Measurements from ENCODE around the gene APRT.

APRT gene

DNA sequence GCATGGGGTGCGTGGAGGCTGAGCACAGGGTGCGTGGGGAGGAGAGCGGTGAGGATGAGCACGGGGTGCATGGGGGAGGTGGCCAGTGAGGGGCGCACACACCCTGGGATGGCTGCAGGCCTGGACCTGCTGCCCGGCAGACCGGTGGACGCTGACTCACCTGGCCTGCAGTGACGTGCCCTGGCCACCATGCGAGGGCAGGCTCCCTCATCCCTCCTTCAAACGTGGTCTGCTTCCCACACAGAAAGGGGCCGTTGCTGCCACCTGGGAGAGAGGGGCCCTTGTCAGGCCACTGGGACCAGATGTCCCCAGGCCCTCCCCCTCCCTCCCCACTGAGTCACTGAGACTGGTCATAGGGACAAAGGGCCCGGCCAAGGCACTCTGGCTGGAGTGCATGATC lies 20.1 kb upstream of the APRT start:
- no peak for DNase-seq (ENCODE audit: low read depth in 1 of 2, low spot score in 1 of 2)
- H3K4me3 ChIP-seq (replicated peaks; ENCODE audit: insufficient read depth, low read length), result no peak overlapping the region
- TF ChIP-seq, protein P1, sequence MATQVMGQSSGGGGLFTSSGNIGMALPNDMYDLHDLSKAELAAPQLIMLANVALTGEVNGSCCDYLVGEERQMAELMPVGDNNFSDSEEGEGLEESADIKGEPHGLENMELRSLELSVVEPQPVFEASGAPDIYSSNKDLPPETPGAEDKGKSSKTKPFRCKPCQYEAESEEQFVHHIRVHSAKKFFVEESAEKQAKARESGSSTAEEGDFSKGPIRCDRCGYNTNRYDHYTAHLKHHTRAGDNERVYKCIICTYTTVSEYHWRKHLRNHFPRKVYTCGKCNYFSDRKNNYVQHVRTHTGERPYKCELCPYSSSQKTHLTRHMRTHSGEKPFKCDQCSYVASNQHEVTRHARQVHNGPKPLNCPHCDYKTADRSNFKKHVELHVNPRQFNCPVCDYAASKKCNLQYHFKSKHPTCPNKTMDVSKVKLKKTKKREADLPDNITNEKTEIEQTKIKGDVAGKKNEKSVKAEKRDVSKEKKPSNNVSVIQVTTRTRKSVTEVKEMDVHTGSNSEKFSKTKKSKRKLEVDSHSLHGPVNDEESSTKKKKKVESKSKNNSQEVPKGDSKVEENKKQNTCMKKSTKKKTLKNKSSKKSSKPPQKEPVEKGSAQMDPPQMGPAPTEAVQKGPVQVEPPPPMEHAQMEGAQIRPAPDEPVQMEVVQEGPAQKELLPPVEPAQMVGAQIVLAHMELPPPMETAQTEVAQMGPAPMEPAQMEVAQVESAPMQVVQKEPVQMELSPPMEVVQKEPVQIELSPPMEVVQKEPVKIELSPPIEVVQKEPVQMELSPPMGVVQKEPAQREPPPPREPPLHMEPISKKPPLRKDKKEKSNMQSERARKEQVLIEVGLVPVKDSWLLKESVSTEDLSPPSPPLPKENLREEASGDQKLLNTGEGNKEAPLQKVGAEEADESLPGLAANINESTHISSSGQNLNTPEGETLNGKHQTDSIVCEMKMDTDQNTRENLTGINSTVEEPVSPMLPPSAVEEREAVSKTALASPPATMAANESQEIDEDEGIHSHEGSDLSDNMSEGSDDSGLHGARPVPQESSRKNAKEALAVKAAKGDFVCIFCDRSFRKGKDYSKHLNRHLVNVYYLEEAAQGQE (IDR thresholded peaks at IDR 0.05; ENCODE audit: insufficient replicate concordance, low read depth), result no peak
- TF ChIP-seq GABPA (IDR thresholded peaks at IDR 0.05; ENCODE audit: low read depth) (no peak), SPI1 (IDR thresholded peaks at IDR 0.05; ENCODE audit: borderline replicate concordance, low read depth) (no peak), POLR2AphosphoS5 (IDR thresholded peaks at IDR 0.05; ENCODE audit: low read depth) (no peak)
- TF ChIP-seq, protein P2, sequence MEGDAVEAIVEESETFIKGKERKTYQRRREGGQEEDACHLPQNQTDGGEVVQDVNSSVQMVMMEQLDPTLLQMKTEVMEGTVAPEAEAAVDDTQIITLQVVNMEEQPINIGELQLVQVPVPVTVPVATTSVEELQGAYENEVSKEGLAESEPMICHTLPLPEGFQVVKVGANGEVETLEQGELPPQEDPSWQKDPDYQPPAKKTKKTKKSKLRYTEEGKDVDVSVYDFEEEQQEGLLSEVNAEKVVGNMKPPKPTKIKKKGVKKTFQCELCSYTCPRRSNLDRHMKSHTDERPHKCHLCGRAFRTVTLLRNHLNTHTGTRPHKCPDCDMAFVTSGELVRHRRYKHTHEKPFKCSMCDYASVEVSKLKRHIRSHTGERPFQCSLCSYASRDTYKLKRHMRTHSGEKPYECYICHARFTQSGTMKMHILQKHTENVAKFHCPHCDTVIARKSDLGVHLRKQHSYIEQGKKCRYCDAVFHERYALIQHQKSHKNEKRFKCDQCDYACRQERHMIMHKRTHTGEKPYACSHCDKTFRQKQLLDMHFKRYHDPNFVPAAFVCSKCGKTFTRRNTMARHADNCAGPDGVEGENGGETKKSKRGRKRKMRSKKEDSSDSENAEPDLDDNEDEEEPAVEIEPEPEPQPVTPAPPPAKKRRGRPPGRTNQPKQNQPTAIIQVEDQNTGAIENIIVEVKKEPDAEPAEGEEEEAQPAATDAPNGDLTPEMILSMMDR (IDR thresholded peaks at IDR 0.05; ENCODE audit: insufficient read depth, low read length), result no peak
- H3K27ac ChIP-seq (replicated peaks), result no peak overlapping the region
- no peaks in the 10 kb centered on the region for H3K27me3 ChIP-seq (ENCODE audit: insufficient read depth, poor library complexity, severe bottlenecking)

DNA sequence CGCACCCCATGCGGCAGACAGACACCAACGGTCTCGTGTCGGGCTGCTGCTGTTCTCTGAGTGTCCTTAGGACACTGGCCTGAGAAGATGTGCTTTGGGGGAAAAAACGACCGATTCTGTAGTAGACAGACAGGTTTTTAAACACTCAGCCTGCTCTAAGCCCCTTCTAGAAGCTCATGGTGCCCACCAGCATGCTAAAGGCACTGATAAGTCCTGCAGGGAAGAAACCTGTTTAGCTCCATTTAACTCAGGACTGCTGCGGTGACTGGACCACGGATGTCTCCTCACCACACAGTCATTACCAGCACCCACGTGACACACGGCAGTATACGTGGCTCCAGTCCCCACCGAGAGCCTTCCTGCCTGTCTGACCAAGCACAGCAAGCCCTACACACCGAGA lies 19.1 kb upstream of the APRT start:
- no peak for DNase-seq (ENCODE audit: low read depth in 1 of 2, low spot score in 1 of 2)
- TF ChIP-seq, protein P1 (IDR thresholded peaks at IDR 0.05; ENCODE audit: insufficient replicate concordance, low read depth), result no peak
- TF ChIP-seq GABPA (IDR thresholded peaks at IDR 0.05; ENCODE audit: low read depth) (no peak), SPI1 (IDR thresholded peaks at IDR 0.05; ENCODE audit: borderline replicate concordance, low read depth) (no peak), POLR2AphosphoS5 (IDR thresholded peaks at IDR 0.05; ENCODE audit: low read depth) (no peak)
- TF ChIP-seq, protein P2 (IDR thresholded peaks at IDR 0.05; ENCODE audit: insufficient read depth, low read length), result no peak

DNA sequence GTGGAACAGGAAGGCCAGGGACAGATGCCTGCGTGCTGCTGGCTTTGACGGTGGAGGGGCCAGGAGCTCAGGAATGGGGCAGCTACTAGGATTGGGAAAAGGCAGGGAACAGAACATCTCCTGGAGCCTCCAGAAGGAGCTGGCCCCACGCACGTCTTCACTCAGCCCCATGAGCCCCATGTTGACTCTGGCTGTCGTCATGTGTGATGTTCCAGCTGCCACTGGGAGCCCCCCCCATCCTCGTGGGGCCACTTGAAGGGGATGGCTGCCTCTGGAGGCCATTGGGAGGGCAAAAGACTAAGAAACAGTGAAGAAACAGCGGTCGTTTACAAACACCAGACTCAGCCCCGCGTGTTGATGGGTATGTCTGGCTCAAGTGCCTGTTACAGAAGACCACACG lies 18.5 kb upstream of the APRT start:
- TF ChIP-seq, protein P2 (IDR thresholded peaks at IDR 0.05; ENCODE audit: insufficient read depth, low read length), result no peak
- TF ChIP-seq POLR2AphosphoS5 (IDR thresholded peaks at IDR 0.05; ENCODE audit: low read depth) (no peak), SPI1 (IDR thresholded peaks at IDR 0.05; ENCODE audit: borderline replicate concordance, low read depth) (no peak), GABPA (IDR thresholded peaks at IDR 0.05; ENCODE audit: low read depth) (no peak)
- TF ChIP-seq, protein P1 (IDR thresholded peaks at IDR 0.05; ENCODE audit: insufficient replicate concordance, low read depth), result no peak
- DNase-seq (ENCODE audit: low read depth in 1 of 2, low spot score in 1 of 2), result no peak

More for the DNA sequence above, 19.1 kb upstream of the APRT start:
- no peak overlapping the region for H3K27ac ChIP-seq (replicated peaks)
- H3K4me3 ChIP-seq (replicated peaks; ENCODE audit: insufficient read depth, low read length), result no peak overlapping the region
- no peaks in the 10 kb centered on the region for H3K27me3 ChIP-seq (ENCODE audit: insufficient read depth, poor library complexity, severe bottlenecking)

More for the DNA sequence above, 18.5 kb upstream of the APRT start:
- no peak overlapping the region for H3K27ac ChIP-seq (replicated peaks)
- no peak overlapping the region for H3K4me3 ChIP-seq (replicated peaks; ENCODE audit: insufficient read depth, low read length)
- no peaks in the 10 kb centered on the region for H3K27me3 ChIP-seq (ENCODE audit: insufficient read depth, poor library complexity, severe bottlenecking)
